Keratinocyte (primary cell): ENCODE results near the gene URAD.

ENCODE experiments used
- CTCF ChIP-seq, 3 experiments: IDR thresholded peaks in 1 of 3; conservative IDR thresholded peaks in 1 of 3; optimal IDR thresholded peaks in 1 of 3; 2 replicates in 2 of 3; 3 replicates in 1 of 3; pipeline versions ENCODE3 to v1.5.1; 2011; ENCODE audit warnings: low read length in 3 of 3, mild to moderate bottlenecking in 3 of 3, moderate library complexity in 2 of 3, control low read depth in 1 of 3, inconsistent platforms in 1 of 3; ENCODE audit not compliant: insufficient read depth in 2 of 3; ENCODE audit errors: extremely low read depth in 1 of 3
- EZH2 ChIP-seq: IDR thresholded peaks from one replicate; pipeline ENCODE4 v1.6.1; 2012; ENCODE audit warnings: inconsistent platforms, mild to moderate bottlenecking, low read length, moderate library complexity

GRCh38 chr13:27942972-27943371 is 45.5 kb downstream of the URAD start:
- TF ChIP-seq CTCF (optimal IDR thresholded peaks at IDR 0.05 in 1 of 3, IDR thresholded peaks at IDR 0.05 in 1 of 3, conservative IDR thresholded peaks at IDR 0.05 in 1 of 3; ENCODE audit: extremely low read depth in 1 of 3, insufficient read depth in 2 of 3, low read length in 3 of 3) (no peak), EZH2 (no peak)
